Tibial nerve (tissue), 3 donors: Measurements from ENCODE around the gene BMP7.

Experiments used
- CTCF ChIP-seq, 5 experiments: fragments of 200-600 bp in 3 of 5; fragments of 450-650 bp in 2 of 5; sonication (generic) in 3 of 5; IDR thresholded peaks; one replicate each; pipeline ENCODE4 v1.5.1; 2016 to 2019; ENCODE audit warnings: antibody characterized with exemption in 5 of 5, mild to moderate bottlenecking in 3 of 5, moderate library complexity in 2 of 5
- POLR2A ChIP-seq, 2 donors: fragments of 450-650 bp; IDR thresholded peaks; one replicate each; pipeline ENCODE4 v1.6.1; 2017; ENCODE audit warnings: antibody characterized with exemption in 2 of 2, mild to moderate bottlenecking in 2 of 2, moderate library complexity in 2 of 2

GRCh38 chr20:57276221-57276620, 9.8 kb upstream of the BMP7 start:
- TF ChIP-seq POLR2A (IDR thresholded peaks at IDR 0.05) (no peak), CTCF (IDR thresholded peaks at IDR 0.05) (no peak)
